Stimulated activated CD8-positive, alpha-beta memory T cell treated with anti-CD3 and anti-CD28 coated beads, Interleukin-15, amount 100 ng/mL, for 1 hour (primary cell): ENCODE measurements around the gene SLC2A6.

Source experiments
- DNase-seq: peaks from one replicate; pipeline ENCODE4 v3.0.0-alpha.2; 2020; ENCODE audit warnings: low read depth

SLC2A6 gene, protein sequence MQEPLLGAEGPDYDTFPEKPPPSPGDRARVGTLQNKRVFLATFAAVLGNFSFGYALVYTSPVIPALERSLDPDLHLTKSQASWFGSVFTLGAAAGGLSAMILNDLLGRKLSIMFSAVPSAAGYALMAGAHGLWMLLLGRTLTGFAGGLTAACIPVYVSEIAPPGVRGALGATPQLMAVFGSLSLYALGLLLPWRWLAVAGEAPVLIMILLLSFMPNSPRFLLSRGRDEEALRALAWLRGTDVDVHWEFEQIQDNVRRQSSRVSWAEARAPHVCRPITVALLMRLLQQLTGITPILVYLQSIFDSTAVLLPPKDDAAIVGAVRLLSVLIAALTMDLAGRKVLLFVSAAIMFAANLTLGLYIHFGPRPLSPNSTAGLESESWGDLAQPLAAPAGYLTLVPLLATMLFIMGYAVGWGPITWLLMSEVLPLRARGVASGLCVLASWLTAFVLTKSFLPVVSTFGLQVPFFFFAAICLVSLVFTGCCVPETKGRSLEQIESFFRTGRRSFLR

GRCh38 chr9:133478851-133479711 is at the start of gene SLC2A6:
Gene SLC2A6 (minus strand): TSS chr9:133479099. CDS start chr9:133479059, 40 bp downstream.
- DNase-seq, result peak; percentile 54

DNA sequence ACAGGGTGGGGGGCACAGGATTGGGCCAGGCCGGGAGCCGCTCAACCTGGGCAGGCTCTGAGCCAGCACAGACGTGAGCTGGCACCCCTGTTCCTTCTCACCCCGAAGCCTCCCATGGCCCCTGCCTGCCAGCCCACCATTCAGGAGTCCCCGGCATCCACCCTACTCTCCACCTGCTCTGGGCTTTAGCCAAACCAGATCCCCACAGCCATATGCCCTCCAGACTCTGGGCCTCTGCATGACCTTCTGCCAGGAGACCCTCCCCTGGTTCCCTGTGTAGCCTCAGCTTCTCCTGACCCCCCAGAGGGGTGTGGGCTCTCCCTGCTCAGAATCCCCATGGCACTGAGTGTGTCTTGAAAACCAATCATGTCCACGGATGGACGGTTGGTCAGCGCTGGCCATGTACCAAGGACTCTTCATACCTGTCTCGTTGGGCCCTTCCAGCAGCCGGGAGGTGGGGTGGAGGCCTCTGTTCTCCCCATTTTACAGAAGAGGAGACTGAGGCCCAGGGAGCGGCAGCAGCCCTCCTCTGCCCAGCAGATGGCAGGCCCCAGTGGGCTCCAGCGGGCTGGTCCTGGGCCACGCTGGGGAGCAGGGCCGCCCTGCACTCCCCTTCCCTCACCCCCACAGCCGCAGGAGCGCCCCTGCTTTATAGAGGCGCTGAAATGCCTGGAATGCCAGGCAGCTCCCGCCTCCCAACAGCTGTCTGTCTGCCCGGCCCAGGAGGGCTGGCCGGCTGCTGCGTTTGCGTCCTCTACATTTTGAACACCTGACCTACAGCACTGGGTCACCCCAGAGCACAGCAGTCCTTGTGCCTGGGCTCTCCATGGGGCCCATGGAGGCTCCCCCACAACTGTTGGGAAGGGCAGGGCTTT is 49.3 kb upstream of the SLC2A6 start:
- DNase-seq, result no peak

- DNase-seq, result no peak
Measured at GRCh38 chr9:133527444-133527920, 48.6 kb upstream of the SLC2A6 start.

DNA sequence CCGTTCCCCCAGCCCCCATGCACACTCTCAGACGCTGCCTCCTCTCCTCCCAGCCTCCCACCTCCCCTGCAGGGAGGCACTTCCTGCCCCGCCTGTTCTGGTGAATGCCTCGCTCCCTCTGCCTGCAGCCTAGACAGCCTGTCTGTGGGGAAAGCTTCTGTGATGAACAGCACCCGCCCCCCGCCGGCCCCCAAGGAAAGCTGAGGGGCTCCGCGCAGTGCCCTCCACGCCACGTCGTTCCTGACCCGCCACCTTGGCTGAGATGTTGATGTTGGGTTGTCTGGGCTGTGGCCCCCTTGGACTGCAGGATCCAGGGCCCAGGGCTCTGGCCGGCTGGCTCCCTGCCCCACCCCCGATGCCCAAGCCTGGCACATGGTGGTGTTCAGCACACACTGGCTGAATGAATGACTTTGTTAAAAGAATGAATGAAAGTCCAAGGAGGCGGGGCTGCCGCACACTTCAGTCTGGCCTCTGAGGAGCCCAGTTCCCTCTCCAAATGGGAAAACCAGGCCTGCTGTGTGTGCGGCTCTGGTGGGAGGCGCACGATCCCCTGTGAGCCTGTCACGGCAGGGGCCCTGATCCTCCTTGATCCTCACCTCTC is 47.9 kb upstream of the SLC2A6 start:
- no peak for DNase-seq

GRCh38 chr9:133525677-133526076 is 46.8 kb upstream of the SLC2A6 start:
- DNase-seq, result no peak

GRCh38 chr9:133524679-133525228 is 45.9 kb upstream of the SLC2A6 start, which contains the start of gene MYMK:
Gene MYMK (minus strand): TSS chr9:133524959. CDS start chr9:133524844, 115 bp downstream.
- no peak for DNase-seq

DNA sequence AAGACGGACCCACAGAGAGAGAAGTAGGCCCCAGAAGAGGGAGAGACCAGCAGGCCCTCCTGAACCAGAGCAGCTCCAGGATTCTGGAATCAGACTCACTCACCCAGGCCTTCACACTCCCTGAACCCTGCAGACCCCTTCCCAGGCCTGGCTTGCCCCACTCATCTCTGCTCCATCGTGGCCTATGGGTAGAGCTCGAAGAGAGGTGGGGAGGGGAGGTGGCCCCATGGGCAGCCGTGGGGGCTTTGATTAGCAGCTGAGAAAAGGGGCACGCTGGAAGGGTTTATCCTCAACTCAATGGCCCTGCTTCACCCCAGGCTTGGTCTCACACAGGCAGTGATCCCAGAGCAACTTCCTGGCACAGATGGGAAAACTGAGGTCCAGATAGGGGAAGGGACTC is 45.2 kb upstream of the SLC2A6 start:
- no peak for DNase-seq

- DNase-seq, result no peak
Measured at GRCh38 chr9:133523106-133523505, 44.2 kb upstream of the SLC2A6 start.

DNA sequence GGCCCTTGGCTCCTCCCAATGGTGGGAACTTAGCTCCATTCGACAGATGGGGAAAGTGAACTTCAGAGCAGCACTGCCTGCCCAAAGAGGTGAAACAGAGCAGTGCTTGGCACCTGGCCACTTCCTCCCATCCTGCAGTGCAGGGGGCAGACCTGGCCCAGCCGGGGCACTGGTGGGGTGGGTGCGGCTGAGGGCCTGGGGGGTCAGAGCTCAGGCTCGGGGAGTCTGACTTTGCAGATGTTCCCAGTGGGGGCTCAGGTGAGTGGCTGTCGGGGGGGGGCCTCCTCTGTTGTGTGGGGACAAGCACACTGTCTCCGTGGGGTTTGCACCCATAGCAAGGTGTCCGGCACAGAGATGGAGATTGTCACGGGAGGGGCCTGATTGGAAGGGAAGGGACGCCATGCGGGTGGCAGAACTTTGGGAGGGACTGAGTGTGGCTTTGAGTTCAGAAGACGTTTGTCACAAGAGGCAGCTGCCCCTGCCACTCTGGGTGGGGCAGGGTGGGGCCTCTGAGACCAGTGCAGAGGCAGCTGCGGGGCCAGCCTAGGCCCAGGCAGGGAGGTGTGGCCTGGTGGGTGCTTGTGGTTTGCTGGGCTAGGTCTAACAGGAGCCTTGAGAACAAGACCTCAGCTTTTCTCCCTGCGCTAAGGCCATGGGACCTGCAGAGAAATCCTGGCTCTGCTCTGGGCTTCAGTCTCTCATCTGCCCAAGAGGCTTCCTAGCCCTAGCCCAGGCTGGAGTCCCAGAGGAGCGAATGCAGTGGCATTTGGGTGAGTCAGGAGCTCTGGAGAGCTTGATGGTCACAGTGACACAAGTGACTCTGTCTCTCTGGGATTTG is 43.4 kb upstream of the SLC2A6 start:
- DNase-seq, result no peak

DNA sequence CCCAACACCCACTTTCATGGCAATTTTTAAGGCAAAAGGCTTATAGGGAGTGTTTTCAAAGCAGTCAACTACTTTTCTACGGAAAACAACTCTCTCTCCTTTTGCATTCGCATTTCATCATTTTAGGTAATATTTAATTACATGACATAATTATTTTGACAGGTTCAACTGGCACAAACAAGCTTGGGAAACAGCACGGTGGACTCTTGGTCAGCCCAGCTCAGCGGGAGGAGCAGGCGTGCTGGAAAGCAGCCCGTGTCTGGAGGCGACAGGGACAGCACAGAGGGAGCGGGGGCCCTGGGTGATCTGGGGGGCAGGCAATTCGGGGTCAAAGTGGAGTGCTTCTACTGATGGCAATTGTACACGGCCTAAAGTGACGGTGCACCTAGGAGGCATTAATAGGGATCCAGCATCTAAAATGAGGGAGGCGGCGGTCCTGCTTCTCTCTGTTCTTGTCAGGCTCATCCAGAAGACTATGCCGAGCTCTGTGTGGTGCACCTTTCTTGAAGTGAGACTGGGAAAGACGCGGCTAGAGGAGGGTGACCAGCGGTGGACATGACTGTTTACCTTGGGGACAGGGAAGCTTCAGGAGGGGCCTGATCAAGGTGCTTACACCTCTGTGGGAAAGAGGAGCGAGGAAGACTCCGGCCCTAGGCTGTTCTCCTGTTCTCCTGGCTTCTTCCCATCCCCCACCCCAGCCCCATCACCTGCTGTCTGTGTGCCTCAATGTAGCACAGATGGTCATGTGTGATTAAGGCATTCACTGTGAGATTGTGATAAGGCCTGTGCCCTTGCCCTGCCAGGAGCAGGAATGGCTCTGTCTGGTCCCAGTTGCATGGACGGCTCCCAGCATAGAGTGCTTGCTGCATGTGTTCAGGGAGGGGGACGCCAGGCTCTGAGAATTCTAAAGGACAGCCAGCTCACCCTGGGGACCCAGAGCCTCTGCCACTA is 42.5 kb upstream of the SLC2A6 start:
- DNase-seq, result no peak

- no peak for DNase-seq
Measured at GRCh38 chr9:133520121-133520835, 41.4 kb upstream of the SLC2A6 start.

- no peak for DNase-seq
Measured at GRCh38 chr9:133519693-133520092, 40.8 kb upstream of the SLC2A6 start.

DNA sequence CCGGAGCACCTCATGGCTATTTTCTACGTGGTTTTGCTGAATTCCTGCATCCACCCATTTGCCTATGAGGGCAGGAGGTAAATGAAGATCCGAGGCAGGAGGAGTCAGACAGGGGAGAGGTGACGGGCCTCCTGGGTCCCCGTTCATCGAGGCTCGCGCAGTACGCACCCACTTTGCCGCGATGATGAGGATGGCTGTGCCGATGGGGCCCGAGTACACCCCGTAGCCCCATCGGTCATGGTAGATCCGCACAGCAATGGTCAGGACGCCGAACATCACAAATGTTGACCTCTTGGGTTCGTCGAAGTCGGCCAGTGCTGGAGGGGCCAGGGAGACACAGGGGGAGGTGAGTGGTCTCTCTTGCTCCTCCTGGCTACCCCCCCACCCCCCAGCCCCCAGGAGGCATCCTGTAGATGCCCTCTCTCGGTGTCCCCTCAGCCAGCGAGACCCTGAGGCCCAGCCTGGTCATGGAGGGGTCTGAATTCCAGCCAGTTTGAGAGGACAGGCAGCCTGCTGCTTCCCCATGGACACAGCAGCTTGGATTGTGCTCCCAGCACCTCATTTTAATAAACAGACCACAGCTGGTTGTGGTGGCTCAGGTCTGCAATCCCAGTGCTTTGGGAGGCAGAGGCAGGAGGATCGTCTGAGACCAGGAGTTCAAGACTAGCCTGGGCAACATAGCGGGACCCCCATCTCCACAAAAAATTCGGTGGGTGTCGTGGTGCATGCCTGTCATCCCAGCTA is 40.0 kb upstream of the SLC2A6 start:
- no peak for DNase-seq

GRCh38 chr9:133518200-133518599 is 39.3 kb upstream of the SLC2A6 start:
- no peak for DNase-seq

DNA sequence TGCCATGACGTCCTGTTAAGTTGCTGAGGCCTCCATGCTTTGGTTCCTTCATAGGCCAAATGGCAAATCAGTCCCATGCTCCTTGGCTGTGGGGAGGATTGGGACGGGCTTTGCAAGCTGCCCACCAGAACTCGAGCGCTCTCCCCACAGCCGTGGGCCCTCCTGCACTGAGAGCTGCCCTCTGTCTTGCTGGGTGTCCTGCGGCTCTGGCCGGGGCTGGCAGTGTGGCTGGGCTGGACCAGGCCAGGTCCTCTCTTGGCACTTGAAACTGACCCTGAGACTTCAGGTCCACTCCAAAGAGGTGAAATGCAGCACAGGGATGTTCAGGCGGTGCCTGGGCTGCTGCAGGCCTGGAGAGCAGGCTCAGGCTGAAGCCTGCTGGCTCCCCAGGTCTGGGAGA is 38.8 kb upstream of the SLC2A6 start:
- DNase-seq, result no peak

DNA sequence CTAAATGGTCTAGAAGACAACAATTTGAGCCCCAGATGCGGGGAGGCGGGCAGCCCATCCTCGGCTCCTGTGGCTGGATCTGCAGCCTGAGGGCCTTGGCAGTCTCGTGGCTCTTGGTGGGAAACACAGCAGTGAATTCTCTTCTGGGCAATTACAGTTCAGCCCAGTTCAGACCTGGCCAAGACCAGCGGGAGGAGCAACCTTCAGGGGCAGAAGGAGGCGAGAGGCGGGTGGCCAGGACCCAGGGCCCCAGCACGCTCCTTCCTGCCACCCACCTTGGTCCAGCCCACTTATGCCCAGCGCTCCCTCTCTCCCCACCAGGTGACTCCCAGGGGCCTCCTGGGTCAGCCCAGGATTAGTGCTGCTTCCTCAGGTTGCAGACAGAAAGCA is 38.1 kb upstream of the SLC2A6 start:
- DNase-seq, result no peak

DNA sequence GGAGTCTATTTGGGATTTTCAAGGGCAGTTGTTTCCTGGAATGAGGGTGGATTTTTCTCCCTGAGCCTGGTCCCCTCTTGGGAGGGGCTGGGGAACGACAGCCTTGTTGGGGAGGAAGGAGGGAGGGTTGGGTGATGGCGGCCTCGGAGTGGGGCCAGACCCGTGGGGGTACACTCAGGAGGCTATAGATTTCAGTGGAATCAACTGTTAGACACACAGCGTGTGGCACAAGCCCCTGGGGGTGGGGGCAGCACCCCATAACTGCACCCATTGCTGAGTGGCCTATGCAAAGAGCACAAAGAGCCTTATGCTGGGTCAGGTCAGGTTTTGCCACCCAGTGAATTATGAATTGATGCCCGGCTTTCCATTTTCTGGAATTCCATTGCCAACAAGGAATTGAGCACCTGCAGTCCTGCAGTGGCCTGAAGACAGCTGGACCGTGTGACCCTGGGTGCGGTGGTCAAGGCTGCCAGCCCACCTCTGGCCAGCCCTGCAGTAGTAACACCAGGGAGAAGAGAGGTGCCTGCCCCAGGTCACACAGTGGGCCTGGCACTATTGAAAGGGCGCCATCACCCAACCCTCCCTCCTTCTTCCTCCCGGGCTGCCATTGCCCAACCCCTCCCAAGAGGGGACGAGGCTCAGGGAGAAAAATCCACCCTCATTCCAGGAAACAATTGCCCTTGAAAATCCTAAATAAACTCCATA is 37.5 kb upstream of the SLC2A6 start:
- DNase-seq, result no peak
